GM08714 (cell line): ENCODE data around the gene POU2AF1.

Experiments
- H3K4me3 ChIP-seq: fragments of 200-500 bp; sonication (Bioruptor generic); 2 replicates; pipeline ENCODE4 v1.5.1; 2014; ENCODE audit warnings: mild to moderate bottlenecking, low read length, inconsistent platforms
- ZNF274 ChIP-seq: IDR thresholded peaks from 2 replicates; pipeline ENCODE4 v1.6.1; 2012; ENCODE audit warnings: mild to moderate bottlenecking, low read depth, low read length

Gene POU2AF1

GRCh38 chr11:111347002-111347722 lies 31.9 kb downstream of the POU2AF1 start:
- H3K4me3 ChIP-seq = no peak overlapping the region
- no peak for TF ChIP-seq ZNF274

- H3K4me3 ChIP-seq = no peak overlapping the region
- no peak for TF ChIP-seq ZNF274
These were observed 35.0 kb downstream of the POU2AF1 start for GRCh38 chr11:111344032-111344431.

- no peak overlapping the region for H3K4me3 ChIP-seq
- TF ChIP-seq ZNF274 = no peak
These were observed 36.7 kb downstream of the POU2AF1 start for GRCh38 chr11:111342329-111342728.

GRCh38 chr11:111339758-111340388 lies 39.2 kb downstream of the POU2AF1 start:
- no peak overlapping the region for H3K4me3 ChIP-seq
- no peak for TF ChIP-seq ZNF274

- H3K4me3 ChIP-seq = no peak overlapping the region
These were observed 42.4 kb downstream of the POU2AF1 start for GRCh38 chr11:111336582-111337256.

GRCh38 chr11:111336062-111336461 lies 43.0 kb downstream of the POU2AF1 start:
- no peak for TF ChIP-seq ZNF274
- H3K4me3 ChIP-seq = no peak overlapping the region

More at GRCh38 chr11:111336582-111337256, 42.4 kb downstream of the POU2AF1 start:
- TF ChIP-seq ZNF274 = no peak

- TF ChIP-seq ZNF274 = no peak
- H3K4me3 ChIP-seq = no peak overlapping the region
These were observed 43.5 kb downstream of the POU2AF1 start for GRCh38 chr11:111335549-111335948.

- no peak for TF ChIP-seq ZNF274
- no peak overlapping the region for H3K4me3 ChIP-seq
These were observed 44.3 kb downstream of the POU2AF1 start for GRCh38 chr11:111334532-111335502.

- no peak overlapping the region for H3K4me3 ChIP-seq
- no peak for TF ChIP-seq ZNF274
These were observed 47.2 kb downstream of the POU2AF1 start for GRCh38 chr11:111331711-111332479.

GRCh38 chr11:111330234-111330893 lies 48.7 kb downstream of the POU2AF1 start:
- TF ChIP-seq ZNF274 = no peak
- no peak overlapping the region for H3K4me3 ChIP-seq

GRCh38 chr11:111329306-111330204 lies 49.5 kb downstream of the POU2AF1 start:
- no peak overlapping the region for H3K4me3 ChIP-seq
- no peak for TF ChIP-seq ZNF274
